Keratinocyte (primary cell): ENCODE measurements around the gene FLT3. TPM values are rescaled to one million over a fixed set of nuclear protein-coding genes. Genes with fewer than 3 reads are reported as not detected.

ENCODE experiments used
- DNase-seq: peaks from one replicate; pipeline ENCODE4 v3.0.0-alpha.2; 2011; ENCODE audit warnings: low read depth, missing footprints, low spot score
- FAIRE-seq: peaks from 2 replicates; lab custom pipeline; 2011; peaks lifted over from hg19 to GRCh38; lab: Jason Lieb, UNC
- H2AFZ ChIP-seq: 2 replicates; pipeline ENCODE4 v1.6.0; 2012; ENCODE audit warnings: low read length, control low read depth, inconsistent platforms; ENCODE audit not compliant: control insufficient read depth
- H3K27ac ChIP-seq: 2 replicates; pipeline ENCODE4 v1.5.1; 2011; ENCODE audit warnings: low read length; ENCODE audit not compliant: control insufficient read depth, insufficient read depth
- H3K27me3 ChIP-seq: 3 replicates; pipeline ENCODE4 v1.6.0; 2011; ENCODE audit warnings: low read length; ENCODE audit not compliant: control insufficient read depth, insufficient read depth; ENCODE audit errors: extremely low read depth
- H3K36me3 ChIP-seq, 2 experiments: 2 replicates in 1 of 2; 3 replicates in 1 of 2; pipeline ENCODE4 v1.5.1; 2011; ENCODE audit warnings: low read length in 2 of 2, mild to moderate bottlenecking in 1 of 2; ENCODE audit not compliant: control insufficient read depth in 2 of 2, insufficient read depth in 2 of 2; ENCODE audit errors: extremely low read depth in 1 of 2
- H3K4me1 ChIP-seq: 3 replicates; pipeline ENCODE4 v1.5.1; 2011; ENCODE audit warnings: low read length; ENCODE audit not compliant: control insufficient read depth, insufficient read depth; ENCODE audit errors: extremely low read depth
- H3K4me2 ChIP-seq: 3 replicates; pipeline ENCODE4 v1.6.0; 2011; ENCODE audit warnings: low read depth, low read length; ENCODE audit not compliant: control insufficient read depth, insufficient read depth; ENCODE audit errors: extremely low read depth
- H3K4me3 ChIP-seq, 3 experiments: fragments of 200-600 bp in 1 of 3; sonication (generic) in 1 of 3; 2 replicates in 2 of 3; 3 replicates in 1 of 3; pipeline ENCODE4 v1.5.1; 2011 to 2016; ENCODE audit warnings: low read length in 3 of 3, mild to moderate bottlenecking in 3 of 3, control low read depth in 2 of 3, inconsistent platforms in 1 of 3, low read depth in 1 of 3, mixed read lengths in 1 of 3, mixed run types in 1 of 3, moderate library complexity in 1 of 3; ENCODE audit not compliant: control insufficient read depth in 2 of 3, insufficient read depth in 2 of 3; ENCODE audit errors: extremely low read depth in 1 of 3
- H3K79me2 ChIP-seq: 2 replicates; pipeline ENCODE4 v1.6.0; 2012; ENCODE audit warnings: low read length; ENCODE audit not compliant: control insufficient read depth, insufficient read depth
- H3K9ac ChIP-seq: 3 replicates; pipeline ENCODE4 v1.6.0; 2011; ENCODE audit warnings: low read length; ENCODE audit not compliant: control insufficient read depth, insufficient read depth; ENCODE audit errors: extremely low read depth
- H3K9me1 ChIP-seq: 3 replicates; pipeline ENCODE4 v1.6.0; 2011; ENCODE audit warnings: low read length; ENCODE audit not compliant: control insufficient read depth, insufficient read depth; ENCODE audit errors: extremely low read depth
- H3K9me3 ChIP-seq: 2 replicates; pipeline ENCODE4 v1.5.1; 2012; ENCODE audit warnings: low read depth, low read length; ENCODE audit not compliant: control insufficient read depth
- H4K20me1 ChIP-seq: 3 replicates; pipeline ENCODE4 v1.6.0; 2011; ENCODE audit warnings: low read length; ENCODE audit not compliant: control insufficient read depth, insufficient read depth; ENCODE audit errors: extremely low read depth
- CTCF ChIP-seq, 3 experiments: IDR thresholded peaks in 1 of 3; conservative IDR thresholded peaks in 1 of 3; optimal IDR thresholded peaks in 1 of 3; 2 replicates in 2 of 3; 3 replicates in 1 of 3; pipeline versions ENCODE3 to v1.5.1; 2011; ENCODE audit warnings: low read length in 3 of 3, mild to moderate bottlenecking in 3 of 3, moderate library complexity in 2 of 3, control low read depth in 1 of 3, inconsistent platforms in 1 of 3; ENCODE audit not compliant: insufficient read depth in 2 of 3; ENCODE audit errors: extremely low read depth in 1 of 3
- EZH2 ChIP-seq: IDR thresholded peaks from one replicate; pipeline ENCODE4 v1.6.1; 2012; ENCODE audit warnings: inconsistent platforms, mild to moderate bottlenecking, low read length, moderate library complexity
- dilution Hi-C: fragments of 300-500 bp; cut with MboI; formaldehyde crosslinking; loops from one replicate; pipeline ENCODE4 v1.7.0; 2020; ENCODE audit warnings: low sequenced_read_pairs; ENCODE audit not compliant: extremely low pct_ligation_motif_present
- polyA plus RNA-seq, 5 experiments: library from polyadenylated mRNA; depleted of rRNA in 3 of 5; stranded (reverse) in 3 of 5; stranded (forward) in 1 of 5; unstranded in 1 of 5; fragments of >200 nt; gene quantifications; 1 replicate in 1 of 5; 2 replicates in 3 of 5; 3 replicates in 1 of 5; pipeline versions ENCODE4 v1.2.1 to v1.2.3, GENCODE V29; 2011 to 2012; ENCODE audit warnings: missing spikeins in 2 of 5, low read depth in 1 of 5, low replicate concordance in 1 of 5

The FLT3 gene
- polyA plus RNA-seq, 1 donor (not counting 4 experiments of a cell fraction or from before 2014, with no cell fraction given), result not detected

- peaks cover 85% of the 10 kb centered on the region for H3K27me3 ChIP-seq
- FAIRE-seq, result no peak
Observed at GRCh38 chr13:27966641-27967202, 133.7 kb downstream of the FLT3 start.

GRCh38 chr13:27965740-27966640, 134.4 kb downstream of the FLT3 start:
- TF ChIP-seq EZH2, result peak; percentile 87
- no peak for TF ChIP-seq CTCF (optimal IDR thresholded peaks at IDR 0.05 in 1 of 3, IDR thresholded peaks at IDR 0.05 in 1 of 3, conservative IDR thresholded peaks at IDR 0.05 in 1 of 3; ENCODE audit: extremely low read depth in 1 of 3, insufficient read depth in 2 of 3, low read length in 3 of 3)
- Histone ChIP-seq H3K9me1 (no peaks in the 10 kb centered on the region), H3K4me3 (no peak overlapping the region), H3K4me2 (no peak overlapping the region), H4K20me1 (no peaks in the 10 kb centered on the region), H3K9ac (no peak overlapping the region), H3K79me2 (no peaks in the 10 kb centered on the region), H3K27me3 (peaks cover 85% of the 10 kb centered on the region), H2AFZ (no peak overlapping the region), H3K4me1 (no peaks in the 10 kb centered on the region), H3K9me3 (no peaks in the 10 kb centered on the region), H3K36me3 (no peaks in the 10 kb centered on the region), H3K27ac (no peak overlapping the region)
- dilution Hi-C loops, result loop anchor here (25.0 kb wide), 1 partner anchor 129 kb away; no protein-coding TSS in a partner anchor
- FAIRE-seq (no peak), DNase-seq (no peak)

More at GRCh38 chr13:27966641-27967202, 133.7 kb downstream of the FLT3 start:
- TF ChIP-seq CTCF (optimal IDR thresholded peaks at IDR 0.05 in 1 of 3, IDR thresholded peaks at IDR 0.05 in 1 of 3, conservative IDR thresholded peaks at IDR 0.05 in 1 of 3; ENCODE audit: extremely low read depth in 1 of 3, insufficient read depth in 2 of 3, low read length in 3 of 3) (no peak), EZH2 (peak; percentile 8)
- DNase-seq, result no peak
- Histone ChIP-seq H3K36me3 (no peaks in the 10 kb centered on the region), H3K9me1 (no peaks in the 10 kb centered on the region), H3K9me3 (no peaks in the 10 kb centered on the region), H3K79me2 (no peaks in the 10 kb centered on the region), H3K4me3 (no peak overlapping the region), H3K27ac (no peak overlapping the region), H3K4me2 (no peak overlapping the region), H2AFZ (no peak overlapping the region), H4K20me1 (no peaks in the 10 kb centered on the region), H3K9ac (no peak overlapping the region), H3K4me1 (no peaks in the 10 kb centered on the region)
- dilution Hi-C loops, result loop anchor here (25.0 kb wide), 1 partner anchor 129 kb away; no protein-coding TSS in a partner anchor
